Brain microvascular endothelial cell (primary cell): ENCODE results near the gene YY1AP1.
A peak's percentile ranks its signal among the peaks of the same experiment; 100 is the strongest.
"Not testable (repeated sequence)": the region's sequence is repeated elsewhere in the genome, so short reads cannot be mapped to it uniquely, and the experiment has no call there.

Experiments used
- DNase-seq: peaks from one replicate; pipeline ENCODE4 v3.0.0-alpha.2; 2020
- H3K27ac ChIP-seq: fragments of 250-450 bp; sonication (Bioruptor Pico); 2 replicates; pipeline ENCODE4 v1.5.1; 2020; ENCODE audit warnings: mild to moderate bottlenecking, moderate library complexity
- H3K27me3 ChIP-seq: fragments of 250-450 bp; sonication (Bioruptor Pico); replicated peaks from 2 replicates; pipeline ENCODE4 v1.5.1; 2020; ENCODE audit warnings: mild to moderate bottlenecking
- H3K36me3 ChIP-seq: fragments of 250-450 bp; sonication (Bioruptor Pico); replicated peaks from 2 replicates; pipeline ENCODE4 v1.5.1; 2020; ENCODE audit warnings: mild to moderate bottlenecking
- H3K4me3 ChIP-seq: 2 replicates; pipeline ENCODE4 v1.5.1; 2011; ENCODE audit warnings: low read depth, mild to moderate bottlenecking, control low read depth, low read length, moderate library complexity
- CTCF ChIP-seq: IDR thresholded peaks from 2 replicates; pipeline ENCODE4 v1.5.1; 2011; ENCODE audit warnings: low read depth, mild to moderate bottlenecking, moderate library complexity, low read length, control low read depth, inconsistent platforms; ENCODE audit errors: missing control alignments
- in situ Hi-C: cut with HindIII; loops from 2 replicates; pipeline ENCODE4 v1.10.0; 2017; ENCODE audit warnings: low sequenced_read_pairs, low pct_ligation_motif_present

Gene YY1AP1

GRCh38 chr1:155643230-155643629 lies 45.3 kb downstream of the YY1AP1 start:
- Histone ChIP-seq H3K36me3 (no peaks in the 10 kb centered on the region), H3K27me3 (no peaks in the 10 kb centered on the region), H3K27ac (no peak overlapping the region), H3K4me3 (no peak overlapping the region)
- no peak for DNase-seq
- in situ Hi-C loops, result no loop called here
- no peak for TF ChIP-seq CTCF

GRCh38 chr1:155642559-155643180 lies 45.9 kb downstream of the YY1AP1 start:
- DNase-seq, result peak; percentile 4
- H3K4me3 ChIP-seq, H3K36me3 ChIP-seq, H3K27ac ChIP-seq, H3K27me3 ChIP-seq, in situ Hi-C loops: not testable (repeated sequence)

- Histone ChIP-seq H3K27me3 (no peaks in the 10 kb centered on the region), H3K4me3 (no peak overlapping the region), H3K36me3 (no peaks in the 10 kb centered on the region), H3K27ac (no peak overlapping the region)
- TF ChIP-seq CTCF, result no peak
- DNase-seq, result no peak
- in situ Hi-C loops, result no loop called here
These were observed 48.2 kb downstream of the YY1AP1 start for GRCh38 chr1:155640367-155640766.

- no peaks in the 10 kb centered on the region for H3K27me3 ChIP-seq
- no peaks in the 10 kb centered on the region for H3K36me3 ChIP-seq
- no peak overlapping the region for H3K4me3 ChIP-seq
- no peak for DNase-seq
- no peak for TF ChIP-seq CTCF
- no peak overlapping the region for H3K27ac ChIP-seq
- in situ Hi-C loops, result no loop called here
These were observed 52.0 kb downstream of the YY1AP1 start for GRCh38 chr1:155636397-155637153.

- in situ Hi-C loops, H3K27me3 ChIP-seq, DNase-seq, H3K36me3 ChIP-seq, H3K4me3 ChIP-seq, H3K27ac ChIP-seq: not testable (repeated sequence)
These were observed 62.1 kb downstream of the YY1AP1 start for GRCh38 chr1:155626428-155626827.

GRCh38 chr1:155623357-155623756 lies 65.2 kb downstream of the YY1AP1 start:
- DNase-seq, result no peak
- Histone ChIP-seq H3K4me3 (no peak overlapping the region), H3K27ac (no peak overlapping the region), H3K36me3 (no peaks in the 10 kb centered on the region), H3K27me3 (no peaks in the 10 kb centered on the region)
- in situ Hi-C loops, result no loop called here
- TF ChIP-seq CTCF, result no peak

- no peak for TF ChIP-seq CTCF
- Histone ChIP-seq H3K36me3 (no peaks in the 10 kb centered on the region), H3K4me3 (no peak overlapping the region), H3K27ac (no peak overlapping the region), H3K27me3 (no peaks in the 10 kb centered on the region)
- no peak for DNase-seq
- in situ Hi-C loops, result no loop called here
These were observed 66.4 kb downstream of the YY1AP1 start for GRCh38 chr1:155622191-155622590.

- H3K27ac ChIP-seq, H3K27me3 ChIP-seq, DNase-seq, H3K4me3 ChIP-seq, in situ Hi-C loops: not testable (repeated sequence)
- H3K36me3 ChIP-seq, result peaks cover 16% of the 10 kb centered on the region
These were observed 75.3 kb downstream of the YY1AP1 start for GRCh38 chr1:155613226-155613625.

- H3K36me3 ChIP-seq, result peaks cover 16% of the 10 kb centered on the region
- in situ Hi-C loops, H3K27ac ChIP-seq: not testable (repeated sequence)
These were observed 78.3 kb downstream of the YY1AP1 start for GRCh38 chr1:155610257-155610647.

More at GRCh38 chr1:155610257-155610647, 78.3 kb downstream of the YY1AP1 start:
- not testable (repeated sequence) for DNase-seq, H3K27me3 ChIP-seq
- H3K4me3 ChIP-seq, result peak overlapping the region; percentile 53
